K562 (cell line): ENCODE measurements around the gene NFATC1. TPM values are rescaled to one million over a fixed set of nuclear protein-coding genes. Genes with fewer than 3 reads are reported as not detected.

Experiments used
- ATAC-seq: fragments of 200-7000 bp; cut with Tn5 transposase; 3 replicates; pipeline ENCODE4 v1.9.1; 2020; ENCODE audit warnings: moderate library complexity
- BruUV-seq: library from RNA; stranded (reverse); fragments of 400-500 nt; replicated peaks from 2 replicates; lab custom pipeline; 2021; lab: Mats Ljungman, UMichigan
- CTCF ChIA-PET: fragments of 300-600 bp; formaldehyde crosslinking; extraction: SDS; loops from one replicate; lab custom pipeline; 2021; ENCODE audit warnings: low intra/inter-chr PET ratio; lab: Yijun Ruan, JAX
- POLR2A ChIA-PET: fragments of 300-600, 350-650 bp; sonication (Branson Sonifier 250); formaldehyde crosslinking; extraction: SDS; loops from one replicate; lab custom pipeline; 2021; ENCODE audit warnings: antibody characterized with exemption, inconsistent platforms; lab: Yijun Ruan, JAX
- DNase-seq, 4 experiments: peaks; one replicate each; pipeline versions ENCODE4 v3.0.0 to v3.0.0-alpha.2; 2011 to 2018; ENCODE audit warnings: low spot score in 3 of 4, mixed read lengths in 3 of 4; ENCODE audit errors: extremely low read depth in 1 of 4
- FAIRE-seq: peaks from 2 replicates; lab custom pipeline; 2011; peaks lifted over from hg19 to GRCh38; lab: Jason Lieb, UNC
- H2AFZ ChIP-seq: 2 replicates; pipeline ENCODE4 v1.6.0; 2011; ENCODE audit warnings: low read depth, low read length, control low read depth, inconsistent platforms
- H3K27ac ChIP-seq: fragments of 200-600 bp; 3 replicates; pipeline ENCODE4 v1.8.0; 2011; ENCODE audit warnings: low read depth, mild to moderate bottlenecking, control low read depth, inconsistent platforms, low read length, moderate library complexity, mixed read lengths; ENCODE audit errors: extremely low read depth
- H3K27me3 ChIP-seq, 2 experiments: fragments of 300-600 bp in 1 of 2; 2 replicates in 1 of 2; 3 replicates in 1 of 2; pipeline versions ENCODE4 v1.6.0 to v1.8.0; 2011; ENCODE audit warnings: inconsistent platforms in 2 of 2, low read length in 2 of 2, mild to moderate bottlenecking in 1 of 2, mixed read lengths in 1 of 2, moderate library complexity in 1 of 2; ENCODE audit not compliant: control insufficient read depth in 2 of 2, insufficient read depth in 2 of 2
- H3K36me3 ChIP-seq: fragments of 300-600 bp; 3 replicates; pipeline ENCODE4 v1.8.0; 2011; ENCODE audit warnings: mild to moderate bottlenecking, low read length, inconsistent platforms; ENCODE audit not compliant: control insufficient read depth, insufficient read depth
- H3K4me1 ChIP-seq, 2 experiments: fragments of 200-600 bp in 1 of 2; replicated peaks in 1 of 2; 2 replicates in 1 of 2; 3 replicates in 1 of 2; pipeline versions ENCODE4 v1.5.1 to v1.8.0; 2011; ENCODE audit warnings: inconsistent platforms in 2 of 2, low read length in 2 of 2, mild to moderate bottlenecking in 1 of 2, mixed read lengths in 1 of 2, moderate library complexity in 1 of 2; ENCODE audit not compliant: control insufficient read depth in 2 of 2, insufficient read depth in 2 of 2
- H3K4me2 ChIP-seq: 2 replicates; pipeline ENCODE4 v1.6.1; 2011; ENCODE audit warnings: low read length, control low read depth, inconsistent platforms, mixed read lengths; ENCODE audit not compliant: insufficient read depth
- H3K4me3 ChIP-seq: fragments of 200-600 bp; sonication (generic), shearing (Covaris generic); 2 replicates; pipeline ENCODE4 v1.5.1; 2016; ENCODE audit warnings: control low read depth, inconsistent platforms
- H3K79me2 ChIP-seq: fragments of 200-600 bp; 3 replicates; pipeline ENCODE4 v1.8.0; 2011; ENCODE audit warnings: low read length, inconsistent platforms; ENCODE audit not compliant: control insufficient read depth, insufficient read depth
- H3K9ac ChIP-seq, 2 experiments: 2 replicates each; pipeline versions ENCODE4 v1.6.0 to v1.6.1; 2011; ENCODE audit warnings: low read depth in 2 of 2, low read length in 2 of 2, control low read depth in 1 of 2, inconsistent platforms in 1 of 2, mild to moderate bottlenecking in 1 of 2, mixed read lengths in 1 of 2; ENCODE audit not compliant: insufficient read depth in 1 of 2
- H3K9me1 ChIP-seq: one replicate; pipeline ENCODE4 v1.6.0; 2011; ENCODE audit warnings: inconsistent platforms, mild to moderate bottlenecking, low read length, moderate library complexity; ENCODE audit not compliant: control insufficient read depth, insufficient read depth
- H3K9me3 ChIP-seq: replicated peaks from 2 replicates; pipeline ENCODE4 v1.5.1; 2011; ENCODE audit warnings: low read depth, low read length, inconsistent platforms; ENCODE audit not compliant: control insufficient read depth, insufficient read depth
- H4K20me1 ChIP-seq: replicated peaks from 2 replicates; pipeline ENCODE4 v1.6.1; 2011; ENCODE audit warnings: low read length, inconsistent platforms, mixed read lengths; ENCODE audit not compliant: control insufficient read depth, insufficient read depth
- FIP1L1 ChIP-seq: fragments of 200-400 bp; formaldehyde crosslinking; IDR thresholded peaks from 2 replicates; pipeline ENCODE4 v1.6.1; 2018; ENCODE audit warnings: mild to moderate bottlenecking, low read depth, low read length; ENCODE audit not compliant: poor library complexity, severe bottlenecking
- GABPB2 ChIP-seq: fragments of 250-450 bp; sonication (Bioruptor Pico); conservative IDR thresholded peaks from 2 replicates; pipeline ENCODE4 v1.5.1; 2021; ENCODE audit warnings: mild to moderate bottlenecking
- HOMEZ ChIP-seq: fragments of 250-450 bp; sonication (Bioruptor Pico); IDR thresholded peaks from 2 replicates; pipeline ENCODE4 v1.4.0; 2020; ENCODE audit warnings: mild to moderate bottlenecking, moderate library complexity
- MCM7 ChIP-seq, 2 experiments: fragments of 450-650 bp; IDR thresholded peaks; 2 replicates each; pipeline ENCODE4 v1.6.1; 2016 to 2018
- MIER1 ChIP-seq: fragments of 450-650 bp; IDR thresholded peaks from 2 replicates; pipeline ENCODE4 v1.6.1; 2016; ENCODE audit warnings: antibody characterized with exemption, mild to moderate bottlenecking, low read depth
- RNF2 ChIP-seq: sonication (generic); IDR thresholded peaks from 2 replicates; pipeline ENCODE4 v1.6.1; 2016
- SFPQ ChIP-seq: fragments of 200-400 bp; formaldehyde crosslinking; IDR thresholded peaks from 2 replicates; pipeline ENCODE4 v1.6.1; 2017; ENCODE audit warnings: mild to moderate bottlenecking, low read depth, low read length, moderate library complexity
- ZBTB8A ChIP-seq: fragments of 450-650 bp; IDR thresholded peaks from 2 replicates; pipeline ENCODE4 v1.6.1; 2018; ENCODE audit warnings: mild to moderate bottlenecking, moderate library complexity; ENCODE audit not compliant: partially characterized antibody
- ZNF121 ChIP-seq: sonication (generic); formaldehyde crosslinking; conservative IDR thresholded peaks from 2 replicates; pipeline ENCODE4 v1.8.0; 2022; ENCODE audit warnings: missing genetic modification reagents
- ZNF79 ChIP-seq: fragments of 250-450 bp; sonication (Bioruptor Pico); IDR thresholded peaks from 2 replicates; pipeline ENCODE4 v1.4.0; 2020; ENCODE audit warnings: low read depth, mild to moderate bottlenecking, moderate library complexity
- WGBS: fragments of 100-300 bp; shearing (Covaris generic); methylation state at CpG from one replicate; pipeline ENCODE4 v1.1.6; 2016; ENCODE audit warnings: low coverage, mixed read lengths; ENCODE audit not compliant: insufficient coverage; ENCODE audit errors: missing lambda C conversion rate; 5-methylcytosine and 5-hydroxymethylcytosine counted together
- in situ Hi-C: fragments of 300-500 bp; cut with MboI; formaldehyde crosslinking; loops from 4 replicates; pipeline ENCODE4 v1.15.0; 2018; ENCODE audit warnings: inconsistent platforms, mixed read lengths
- intact Hi-C: fragments of 100-400 bp; cut with micrococcal nuclease; formaldehyde crosslinking; loops from 2 replicates; pipeline ENCODE4 v1.14.2; 2022
- polyA plus RNA-seq, 8 experiments: library from polyadenylated mRNA; depleted of rRNA in 4 of 8; stranded (reverse) in 5 of 8; unstranded in 3 of 8; fragments of >200 nt; fragmentation: Nextera tagmentation in 2 of 8; fragmentation: Illumina TruSeq in 1 of 8; extraction: Ambion mirVana in 2 of 8; extraction: Trizol in 1 of 8; gene quantifications; 2 replicates each; pipeline versions ENCODE4 v1.2.1 to v1.2.3, GENCODE V29; 2011 to 2014; ENCODE audit warnings: inconsistent platforms in 1 of 8, missing spikeins in 1 of 8
- total RNA-seq, 7 experiments: library from RNA; depleted of rRNA in 6 of 7; stranded (reverse); fragments of >200 nt in 6 of 7; fragmentation: Illumina TruSeq in 2 of 7; extraction: Trizol in 2 of 7; gene quantifications; 2 replicates each; pipeline versions ENCODE4 v1.2.1 to v1.2.3, GENCODE V29; 2011 to 2021; ENCODE audit warnings: low replicate concordance in 1 of 7

The NFATC1 gene
- total and polyA plus RNA-seq, 9 of the 15 experiments (the other 6 are each of a cell fraction or from before 2014, with no cell fraction given), result 1.1 to 16.4 (median 2.5) TPM

- Histone ChIP-seq H3K9me3 (no peaks in the 10 kb centered on the region), H3K9ac (no peak overlapping the region), H3K4me3 (no peak overlapping the region), H3K4me1 (no peaks in the 10 kb centered on the region; a peak in 2 of 5 replicates), H3K27me3 (no peaks in the 10 kb centered on the region), H4K20me1 (no peaks in the 10 kb centered on the region), H3K9me1 (no peaks in the 10 kb centered on the region), H3K79me2 (no peaks in the 10 kb centered on the region), H3K27ac (no peak overlapping the region), H3K36me3 (0 out of 3 replicates have a peak, but pooled peaks cover 3% of the 10 kb centered on the region), H2AFZ (no peak overlapping the region), H3K4me2 (no peak overlapping the region)
- DNase-seq, result no peak
- no peak for ATAC-seq
- ChIA-PET POLR2A (no interaction called here), CTCF (no interaction called here)
- TF ChIP-seq GABPB2 (CRISPR knock-in tag), result no peak
- TF ChIP-seq ZNF121, result no peak
- TF ChIP-seq SFPQ, result no peak
- no peak for TF ChIP-seq RNF2
- no peak for TF ChIP-seq FIP1L1
- no peak for TF ChIP-seq MCM7 (IDR thresholded peaks at IDR 0.05)
- no peak for TF ChIP-seq ZNF79 (CRISPR knock-in tag)
- no peak for TF ChIP-seq MIER1
- TF ChIP-seq HOMEZ (CRISPR knock-in tag), result no peak
- no peak for TF ChIP-seq ZBTB8A
- in situ Hi-C loops, result no loop called here
- WGBS, result 79% methylated on average over 8 of the region's 15 CpGs
- no TSS peak for BruUV-seq
- intact Hi-C loops, result no loop called here
- no peak for FAIRE-seq
Observed at GRCh38 chr18:79483971-79484491, 88.3 kb downstream of the NFATC1 start.
